Pons (tissue), 1 donor: ENCODE data around the gene F11.
"Not testable (repeated sequence)": the region's sequence is repeated elsewhere in the genome, so short reads cannot be mapped to it uniquely, and the experiment has no call there.

Source experiments
- DNase-seq: peaks from one replicate; pipeline ENCODE4 v3.0.0-alpha.2; 2016; ENCODE audit warnings: low spot score

Gene F11

GRCh38 chr4:186265683-186266652 lies at the start of gene F11:
Gene F11 (plus strand): TSS chr4:186266189. CDS start chr4:186267137, 948 bp downstream.
- DNase-seq = no peak

- no peak for DNase-seq
These were observed 49.4 kb upstream of the F11 start for GRCh38 chr4:186216465-186217024.

GRCh38 chr4:186217733-186218293 lies 48.2 kb upstream of the F11 start:
- no peak for DNase-seq

- DNase-seq = no peak
These were observed 44.4 kb upstream of the F11 start for GRCh38 chr4:186221624-186222023.

DNA sequence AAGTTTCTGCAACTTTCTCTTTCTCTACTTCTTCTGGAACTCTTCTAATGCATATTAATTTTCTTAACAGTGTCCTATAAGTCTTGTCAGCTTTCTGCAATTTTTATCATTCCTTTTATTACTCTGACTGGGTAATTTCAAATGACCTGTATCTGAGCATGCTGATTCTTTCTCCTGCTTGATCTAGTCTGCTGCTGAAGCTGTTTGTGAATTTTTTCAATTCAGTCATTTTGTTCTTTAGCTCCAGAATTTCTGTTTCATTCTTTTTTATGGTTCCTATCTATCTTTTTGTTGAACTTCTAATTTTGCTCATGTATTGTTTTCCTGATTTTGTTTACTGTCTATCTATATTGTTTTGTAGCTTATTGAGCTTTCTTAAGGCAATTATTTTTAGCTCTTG lies 40.1 kb upstream of the F11 start:
- no peak for DNase-seq

GRCh38 chr4:186226521-186227189 lies 39.3 kb upstream of the F11 start:
- DNase-seq = no peak

- no peak for DNase-seq
These were observed 38.8 kb upstream of the F11 start, which contains the start of gene KLKB1 for GRCh38 chr4:186227221-186227620. Gene KLKB1 (plus strand): TSS chr4:186227507. CDS start chr4:186228196, 689 bp downstream.

GRCh38 chr4:186227744-186228513 lies 38.1 kb upstream of the F11 start:
- no peak for DNase-seq

- DNase-seq = no peak
These were observed 37.5 kb upstream of the F11 start for GRCh38 chr4:186228514-186228894.

DNA sequence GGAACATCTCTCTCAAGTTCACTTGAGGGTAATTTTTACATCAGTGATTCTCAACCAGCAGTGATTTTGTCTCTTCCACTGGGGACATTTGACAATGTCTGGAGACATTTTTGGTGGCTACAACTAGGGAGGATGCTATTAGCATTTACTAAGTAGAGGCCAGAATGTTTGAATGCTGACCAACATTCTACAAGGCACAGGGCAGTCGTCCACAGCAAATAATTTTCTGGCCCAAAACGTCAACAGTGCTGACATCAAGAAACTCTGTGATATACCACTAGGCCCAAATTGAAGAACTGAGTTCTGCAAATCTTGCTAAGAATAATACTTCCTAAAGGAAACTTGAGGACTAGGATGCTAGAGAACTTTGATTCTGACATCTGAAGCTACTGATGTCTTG lies 31.6 kb upstream of the F11 start:
- no peak for DNase-seq

DNA sequence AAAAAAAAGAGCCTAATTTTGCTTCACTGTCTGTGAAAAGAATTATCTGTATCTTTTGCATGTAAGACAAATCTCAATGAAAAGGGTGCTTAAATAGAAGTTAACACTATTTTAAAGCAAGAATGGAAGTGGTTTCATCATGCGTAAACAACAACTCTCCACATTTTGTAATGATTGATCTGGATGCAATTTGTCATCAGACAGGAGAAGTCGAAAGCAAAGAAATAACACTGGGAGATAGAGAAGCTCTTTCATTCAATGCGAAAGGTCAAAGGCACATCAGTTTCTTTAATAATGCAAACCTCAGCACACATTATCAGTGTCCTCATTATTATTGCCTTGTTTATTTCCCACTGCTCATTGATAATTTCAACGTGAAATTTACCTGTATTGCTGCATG lies 29.9 kb upstream of the F11 start:
- DNase-seq = no peak

GRCh38 chr4:186240452-186240847 lies 25.5 kb upstream of the F11 start:
- DNase-seq = no peak

- DNase-seq = no peak
These were observed 25.0 kb upstream of the F11 start for GRCh38 chr4:186240848-186241491.

DNA sequence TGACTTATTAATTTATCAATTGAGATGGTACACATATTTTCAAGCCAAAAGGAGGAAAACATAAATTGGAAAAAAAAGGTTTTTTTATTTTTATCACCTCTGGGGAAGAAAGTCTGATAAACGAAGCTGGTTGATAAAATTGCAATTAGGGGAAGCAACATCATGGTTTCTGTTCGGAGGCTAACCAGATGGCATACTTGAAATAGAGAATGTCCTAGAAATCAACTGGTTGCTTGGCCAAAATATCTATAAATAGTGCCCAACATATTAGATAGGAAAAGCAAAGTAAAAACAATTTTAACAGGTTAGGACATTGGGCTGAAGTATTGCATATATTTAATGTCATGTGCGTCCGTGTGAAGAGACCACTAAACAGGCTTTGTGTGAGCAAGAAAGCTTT lies 24.4 kb upstream of the F11 start:
- no peak for DNase-seq

DNA sequence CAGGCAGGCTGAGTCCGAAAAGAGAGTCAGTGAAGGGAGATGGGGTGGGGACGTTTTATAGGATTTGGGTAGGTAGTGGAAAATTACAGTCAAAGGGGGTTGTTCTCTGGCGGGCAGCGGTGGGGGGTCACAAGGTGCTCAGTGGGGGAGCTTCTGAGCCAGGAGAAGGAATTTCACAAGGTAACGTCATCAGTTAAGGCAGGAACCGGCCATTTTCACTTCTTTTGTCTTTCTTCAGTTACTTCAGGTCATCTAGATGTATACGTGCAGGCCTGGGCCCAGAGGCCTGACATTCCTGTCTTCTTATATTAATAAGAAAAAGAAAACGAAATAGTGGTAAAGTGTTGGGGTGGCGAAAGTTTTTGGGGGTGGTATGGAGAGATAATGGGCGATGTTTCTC lies 24.0 kb upstream of the F11 start:
- not testable (repeated sequence) for DNase-seq

DNA sequence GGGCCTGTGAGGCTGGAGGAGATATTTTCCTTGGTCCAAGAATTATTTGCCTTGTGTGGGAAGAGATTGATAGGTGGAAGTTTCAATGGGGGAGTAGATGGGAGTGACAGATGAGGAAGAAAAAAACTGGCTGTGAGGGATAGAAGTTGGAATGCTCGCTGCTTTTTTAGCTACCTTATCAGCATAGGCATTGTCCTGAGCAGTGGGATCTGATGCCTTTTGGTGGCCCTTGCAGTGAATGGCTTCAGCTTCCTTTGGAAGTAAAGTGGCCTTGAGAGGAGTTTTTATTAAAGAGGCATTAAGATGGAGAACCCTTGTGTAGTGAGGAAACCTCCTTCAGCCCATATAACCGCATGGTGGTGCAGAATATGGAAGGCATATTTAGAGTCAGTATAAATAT lies 22.7 kb upstream of the F11 start:
- DNase-seq = no peak

GRCh38 chr4:186244835-186245234 lies 21.2 kb upstream of the F11 start:
- no peak for DNase-seq

GRCh38 chr4:186247062-186247752 lies 18.8 kb upstream of the F11 start:
- not testable (repeated sequence) for DNase-seq

DNA sequence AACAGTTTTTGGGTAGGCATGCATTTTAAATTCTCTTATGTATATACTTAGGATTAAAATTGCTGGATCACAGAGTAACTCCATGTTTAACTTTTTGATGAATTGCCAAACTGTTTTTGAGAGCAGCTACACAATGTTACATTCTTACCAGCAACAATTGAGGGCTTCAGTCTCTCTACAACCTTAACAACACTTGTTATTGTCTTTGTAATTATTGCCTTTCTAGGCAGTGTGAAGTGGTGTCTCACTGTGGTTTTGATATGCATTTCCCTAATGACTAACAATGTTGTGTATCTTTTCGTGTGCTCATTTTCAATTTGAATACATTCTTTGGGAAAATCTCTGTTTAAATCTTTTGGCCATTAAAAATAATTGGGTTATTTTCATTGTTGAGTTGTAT lies 17.3 kb upstream of the F11 start:
- DNase-seq = peak; percentile 84
